Stimulated activated CD4-positive, alpha-beta T cell treated with anti-CD3 and anti-CD28 coated beads, Interleukin-2, amount 100 ng/mL, for 24 hours (primary cell): ENCODE measurements around the gene ZBTB33.
A peak's percentile ranks its signal among the peaks of the same experiment; 100 is the strongest.

ENCODE experiments used
- DNase-seq, 2 donors: peaks; one replicate each; pipeline ENCODE4 v3.0.0-alpha.2; 2020

Gene ZBTB33

DNA sequence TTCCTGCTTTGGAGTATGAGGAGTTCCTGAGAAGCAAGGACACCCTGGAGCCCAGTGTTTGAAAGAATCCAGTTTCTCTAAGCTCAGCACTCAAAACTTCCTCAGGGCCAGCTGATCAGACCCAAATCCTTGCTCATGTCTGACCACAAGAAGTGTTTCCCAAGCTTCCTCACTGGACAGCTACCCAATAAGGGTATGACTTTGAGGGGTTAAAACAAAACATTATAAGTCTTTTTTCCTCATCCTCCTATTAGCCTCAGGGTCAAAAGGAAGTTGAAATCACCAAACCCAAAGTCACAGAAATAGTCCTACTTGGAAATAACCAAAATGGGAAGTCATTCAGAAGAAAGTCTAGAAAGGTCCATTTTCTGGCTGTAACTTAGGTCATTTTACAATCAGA is 13.7 kb downstream of the ZBTB33 start:
- no peak for DNase-seq

DNA sequence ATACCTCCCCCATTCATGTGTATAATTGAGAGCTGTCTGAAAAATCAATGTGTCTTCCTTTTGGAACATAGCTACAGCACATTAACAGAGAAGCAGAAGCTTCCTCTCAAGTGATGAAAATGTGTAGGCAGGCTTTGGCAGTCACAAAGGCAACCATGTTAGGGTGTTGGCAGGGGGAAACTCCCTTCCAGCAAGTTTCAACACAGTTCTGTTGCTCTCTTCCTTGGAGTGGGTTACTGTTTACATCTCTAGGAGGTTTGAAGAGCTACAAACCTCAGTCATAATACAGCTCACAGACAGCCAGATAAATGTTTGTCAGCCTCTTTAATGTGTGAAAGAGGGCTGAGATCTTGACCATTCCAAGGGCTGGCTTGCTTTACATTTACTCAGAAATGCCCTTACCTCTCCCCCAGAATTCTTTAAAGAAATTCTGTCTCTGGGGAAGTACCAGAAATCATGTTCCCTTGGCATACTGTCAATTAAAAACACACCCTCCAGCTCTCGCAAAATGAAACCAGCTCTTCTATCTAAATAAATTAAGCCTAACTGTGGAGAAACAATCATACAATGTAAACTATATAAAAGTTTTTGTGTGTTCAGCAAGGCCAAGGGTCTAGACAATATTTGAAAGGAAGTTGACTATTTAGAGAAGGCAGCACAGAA is 18.9 kb downstream of the ZBTB33 start:
- DNase-seq: no peak

DNA sequence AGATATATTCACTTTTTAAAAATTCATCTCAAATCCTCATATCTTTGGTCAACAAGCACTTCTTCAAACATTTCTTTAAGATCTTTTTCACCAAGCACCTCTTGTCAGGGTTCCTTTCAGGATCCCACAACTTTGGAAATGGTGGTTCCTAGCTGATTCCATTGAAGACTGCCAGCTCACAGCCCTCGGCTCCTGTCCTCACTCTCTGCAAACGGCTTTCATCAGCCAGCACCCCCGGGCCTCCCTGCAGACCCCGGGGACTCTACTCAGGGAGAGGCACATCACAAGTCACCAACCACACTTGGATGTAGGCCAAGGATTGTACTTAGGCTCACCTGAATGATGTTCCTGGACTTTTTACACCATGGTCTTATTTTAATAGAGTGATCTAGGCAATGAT is 20.0 kb downstream of the ZBTB33 start:
- DNase-seq: no peak

DNA sequence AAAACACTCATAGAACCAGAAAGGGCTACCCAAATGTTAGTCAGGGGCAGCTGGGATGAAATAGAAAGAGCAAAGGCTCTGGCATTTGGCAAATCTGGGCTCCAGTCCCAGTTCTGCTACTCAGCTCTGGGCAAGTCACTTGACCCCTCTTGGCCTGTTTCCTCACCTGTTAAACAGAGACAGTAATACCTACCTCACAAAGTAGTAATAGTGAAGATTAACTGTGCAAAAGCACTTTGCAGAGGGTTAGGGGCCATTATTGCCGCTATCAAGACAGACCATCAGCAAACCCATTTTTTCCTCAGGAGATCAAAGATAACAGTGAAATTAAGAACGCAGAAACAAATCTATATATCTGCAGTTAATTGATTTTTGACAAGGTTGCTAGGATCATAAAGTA is 20.6 kb downstream of the ZBTB33 start:
- DNase-seq: no peak

- DNase-seq: no peak
Measured at GRCh38 chrX:120274145-120274544, 23.5 kb downstream of the ZBTB33 start.

GRCh38 chrX:120274958-120275357 is 24.3 kb downstream of the ZBTB33 start:
- DNase-seq: no peak

- DNase-seq: no peak
Measured at GRCh38 chrX:120281021-120281624, 30.5 kb downstream of the ZBTB33 start.

GRCh38 chrX:120281761-120282160 is 31.1 kb downstream of the ZBTB33 start:
- no peak for DNase-seq

- no peak for DNase-seq
Measured at GRCh38 chrX:120282697-120283096, 32.1 kb downstream of the ZBTB33 start.

DNA sequence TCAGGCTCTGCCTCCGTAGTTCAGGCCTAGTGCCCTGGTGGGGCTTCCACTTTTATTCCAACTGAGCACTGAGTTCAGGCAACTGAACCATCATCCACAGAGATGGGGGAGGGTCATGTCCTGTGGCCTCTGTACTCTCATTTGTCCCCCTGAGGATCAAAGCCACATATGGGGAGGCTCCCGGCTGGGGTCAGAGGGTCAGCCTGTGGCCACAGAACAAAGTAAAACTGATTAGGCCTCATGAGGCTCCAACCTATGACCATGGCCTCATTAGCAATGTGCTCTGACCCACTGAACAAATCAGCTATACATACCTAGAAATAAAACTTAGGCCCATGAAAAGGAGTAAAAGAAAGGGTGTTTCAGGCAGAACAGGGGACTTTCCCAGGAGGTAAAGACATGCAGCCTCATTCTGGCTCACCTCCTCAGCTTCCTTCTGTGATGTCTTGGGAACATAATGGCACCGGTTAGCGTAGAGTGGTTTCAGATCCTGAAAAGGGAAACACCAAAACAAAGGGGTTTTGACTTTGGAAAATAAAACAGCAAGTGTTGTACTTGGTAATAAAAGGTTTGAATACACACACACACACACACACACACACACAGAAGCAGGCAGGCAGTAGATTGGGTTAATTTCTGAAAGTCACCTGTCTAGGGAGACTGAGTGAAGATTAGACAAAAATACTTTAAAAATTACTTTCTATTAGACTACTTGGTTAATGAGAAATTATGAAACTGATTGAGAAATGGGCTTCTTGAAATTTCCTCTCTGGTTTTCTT is 36.3 kb downstream of the ZBTB33 start:
- no peak for DNase-seq

GRCh38 chrX:120287513-120288112 is 37.0 kb downstream of the ZBTB33 start:
- DNase-seq: no peak

DNA sequence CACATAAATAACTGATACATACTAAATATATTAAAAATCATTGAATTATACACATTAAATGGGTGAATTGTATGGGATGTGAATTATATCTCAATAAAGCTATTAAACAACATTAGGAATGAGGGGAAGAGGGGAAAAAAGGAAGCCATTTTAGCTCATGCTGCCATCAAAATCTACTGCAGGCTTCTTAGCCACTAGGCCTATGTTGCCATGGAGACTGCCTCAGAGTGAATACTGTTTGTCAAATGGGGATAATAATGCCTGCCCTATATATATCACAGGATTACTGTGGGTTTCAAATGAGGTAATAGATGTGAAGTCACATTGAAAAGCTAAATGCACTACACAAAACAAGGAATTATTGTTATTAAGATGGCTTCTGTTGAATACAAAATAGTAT is 39.5 kb downstream of the ZBTB33 start:
- no peak for DNase-seq

GRCh38 chrX:120291211-120291610 is 40.6 kb downstream of the ZBTB33 start:
- DNase-seq: no peak

DNA sequence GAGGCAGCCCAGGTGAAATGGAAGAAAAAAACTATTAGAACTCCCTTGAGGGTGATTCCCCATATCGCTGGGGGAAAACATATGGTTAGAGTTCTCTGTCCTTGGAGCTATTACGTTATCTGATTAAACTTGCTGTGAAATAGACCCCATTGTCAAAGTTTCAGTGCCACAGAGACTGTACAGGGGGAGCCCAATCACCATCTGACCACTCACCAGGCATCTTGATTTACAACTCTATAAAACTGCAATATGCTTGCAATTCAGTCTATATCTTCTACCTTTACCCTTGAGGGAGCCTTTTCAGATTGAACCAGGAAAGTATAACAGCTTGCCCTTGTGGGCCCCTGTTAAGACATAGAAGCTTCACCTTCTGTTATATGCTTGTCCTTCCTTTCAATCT is 42.4 kb downstream of the ZBTB33 start:
- DNase-seq: no peak

GRCh38 chrX:120294651-120295050 is 44.0 kb downstream of the ZBTB33 start:
- DNase-seq: no peak

DNA sequence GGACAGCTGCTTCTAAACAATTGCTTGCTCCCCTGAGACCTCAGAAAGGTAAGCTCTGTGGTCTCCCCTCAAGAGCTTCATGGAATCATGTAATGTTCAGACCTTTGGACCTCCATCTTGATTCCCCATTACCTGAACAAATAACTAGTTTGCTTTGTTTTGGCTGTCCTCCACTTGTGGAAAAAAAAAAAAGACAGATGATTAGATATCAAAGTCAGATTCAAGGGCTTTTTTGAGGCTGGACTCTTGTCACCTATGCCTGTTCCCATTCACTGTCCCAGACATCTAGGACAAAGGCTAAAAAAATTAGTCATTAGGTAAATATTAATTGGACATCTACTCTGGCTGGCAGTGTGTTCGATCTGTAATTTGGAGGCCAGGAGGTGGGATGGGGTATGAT is 47.3 kb downstream of the ZBTB33 start:
- no peak for DNase-seq

DNA sequence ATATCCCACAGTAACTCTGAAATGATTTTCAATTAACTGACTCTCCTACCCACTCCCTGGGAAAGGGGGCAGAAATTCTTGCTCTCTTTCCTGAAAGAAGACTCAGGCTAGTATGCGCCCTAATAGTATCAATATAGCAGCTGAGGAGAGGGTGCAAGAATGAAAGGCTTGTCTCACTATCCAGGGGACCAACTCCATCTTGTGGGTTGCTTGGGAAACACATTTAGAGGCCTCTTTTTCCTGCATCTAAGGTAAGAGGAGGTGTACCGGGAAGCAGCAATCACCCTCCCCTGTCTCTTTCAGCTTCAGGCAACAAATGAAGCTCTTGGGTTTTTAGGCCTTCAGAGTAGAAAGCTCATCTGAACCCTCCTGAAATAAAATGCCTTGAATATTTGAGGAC is 49.3 kb downstream of the ZBTB33 start:
- no peak for DNase-seq

DNA sequence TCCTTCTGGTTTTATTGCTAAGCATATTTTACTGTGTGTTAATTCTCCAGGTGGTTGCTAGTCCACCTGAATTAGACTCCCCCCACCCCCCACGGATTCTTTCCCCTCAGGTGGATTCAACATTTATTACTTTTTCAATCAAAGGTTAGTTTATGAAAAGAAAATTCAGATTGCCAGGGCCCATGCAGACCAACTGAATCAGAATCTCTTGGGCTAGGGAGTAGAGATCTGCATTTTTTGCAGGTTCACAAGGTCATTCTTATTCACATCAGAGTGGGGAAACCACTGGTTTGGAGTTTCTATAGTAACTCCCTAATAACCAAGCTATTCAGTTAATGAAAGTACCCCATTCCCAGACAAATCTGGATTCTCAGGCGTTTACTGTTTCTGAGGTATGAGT is 50.9 kb downstream of the ZBTB33 start:
- DNase-seq: no peak

DNA sequence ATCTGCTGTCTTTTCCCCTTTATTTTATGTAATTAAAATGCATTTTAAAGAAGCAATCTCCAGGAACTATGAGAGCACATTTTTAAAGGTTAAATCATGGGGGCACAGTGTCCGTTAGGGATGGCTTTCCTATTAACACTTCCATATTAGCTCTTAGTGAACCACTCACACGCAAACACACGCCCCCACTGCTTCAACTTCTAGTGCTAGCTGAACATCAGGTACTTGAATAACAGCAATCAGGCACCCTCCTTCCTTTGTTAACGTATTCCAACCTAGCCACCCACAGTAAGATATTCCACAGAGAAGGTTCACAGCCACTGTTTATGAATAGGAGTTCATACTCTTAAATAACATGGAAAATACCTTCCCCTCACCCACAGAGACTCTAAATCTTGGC is 51.3 kb downstream of the ZBTB33 start:
- no peak for DNase-seq

DNA sequence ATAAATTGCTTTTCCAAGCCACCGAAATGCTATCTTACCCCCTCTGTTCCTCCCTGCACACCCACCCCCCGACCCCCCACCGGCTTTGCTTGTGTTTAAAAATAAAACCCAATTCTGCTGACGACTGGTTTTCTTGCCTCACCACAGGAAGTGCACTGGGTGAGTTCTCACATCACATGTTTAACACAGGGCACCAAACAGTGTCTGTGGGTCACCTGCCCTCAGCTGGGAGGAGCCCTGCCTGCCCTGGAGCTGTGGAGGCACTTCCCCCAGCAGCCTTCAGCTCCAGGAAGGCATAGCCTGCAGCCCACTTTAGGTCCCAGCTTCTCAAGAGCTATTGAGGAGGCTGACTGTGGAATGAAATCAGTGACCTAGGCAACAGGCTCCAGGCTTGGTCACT is 51.8 kb downstream of the ZBTB33 start:
- peak in 1 of 2 donors; percentile 21 for DNase-seq

- no peak for DNase-seq
Measured at GRCh38 chrX:120304256-120304655, 53.6 kb downstream of the ZBTB33 start.

- DNase-seq: no peak
Measured at GRCh38 chrX:120305531-120306141, 55.0 kb downstream of the ZBTB33 start.

DNA sequence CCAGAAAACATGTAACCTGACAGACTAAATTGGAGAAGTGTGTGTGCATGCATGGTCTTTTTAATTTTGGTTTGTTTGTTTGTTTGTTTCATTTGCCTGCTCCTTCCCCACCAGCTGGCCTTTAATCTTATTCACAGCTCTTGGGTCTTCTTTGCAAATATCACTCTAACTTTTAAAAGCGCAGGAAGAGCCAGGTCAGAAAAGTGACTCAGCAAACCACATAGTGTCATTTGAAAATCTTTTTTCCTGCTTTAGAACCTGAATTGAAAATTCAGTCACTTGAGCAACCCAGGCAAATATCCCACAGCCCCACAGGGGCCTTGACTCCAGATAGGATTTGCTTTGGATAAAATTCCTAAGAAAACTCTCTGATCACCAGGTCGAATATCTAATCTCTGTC is 56.0 kb downstream of the ZBTB33 start:
- DNase-seq: no peak
